Measurements from ENCODE around the gene GGACT.

The GGACT gene

DNA sequence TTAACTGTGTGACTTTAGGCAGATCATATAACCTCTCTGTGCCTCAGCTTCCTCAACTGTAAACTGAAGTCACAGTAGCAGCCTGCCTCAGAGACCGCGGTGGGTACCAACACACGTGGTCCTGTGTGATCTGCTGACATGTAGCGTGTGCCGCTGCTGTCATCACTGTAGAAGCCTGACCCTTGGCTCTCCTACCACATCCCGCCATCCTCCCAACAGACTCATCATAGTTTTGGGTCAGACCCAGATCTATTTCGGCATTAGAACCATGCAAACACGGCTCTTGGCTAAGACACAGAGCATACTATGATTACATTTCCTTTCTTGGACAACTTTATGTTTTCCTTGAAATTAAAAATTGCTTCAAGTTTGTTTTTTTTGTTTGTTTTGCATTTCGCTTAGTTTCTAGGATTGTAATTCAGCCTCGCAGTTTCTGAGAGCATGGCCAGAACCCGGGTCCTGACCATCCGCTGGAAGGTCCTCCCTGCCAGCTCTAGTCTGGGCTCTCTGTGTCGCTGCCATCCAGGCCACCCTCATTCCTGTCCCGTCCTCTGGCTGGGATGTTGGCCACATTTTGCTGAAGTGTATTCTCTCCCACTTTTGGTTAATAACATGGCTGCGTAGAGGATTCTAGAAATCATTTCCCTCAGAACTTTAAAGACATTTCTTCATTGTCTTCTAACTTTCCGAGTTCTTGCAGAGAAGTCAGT, 53.0 kb downstream of the GGACT start:
- Histone ChIP-seq H3K27me3 (ENCODE audit: control insufficient read depth, insufficient read depth, low read length) (no peaks in the 10 kb centered on the region), H3K4me3 (ENCODE audit: low read depth, low read length) (no peak overlapping the region), H3K4me2 (ENCODE audit: low read length) (no peak overlapping the region), H3K9ac (no peak overlapping the region), H3K36me3 (ENCODE audit: control insufficient read depth, insufficient read depth, low read length) (no peaks in the 10 kb centered on the region), H2AFZ (no peak overlapping the region), H3K4me1 (no peaks in the 10 kb centered on the region), H3K27ac (no peak overlapping the region), H3K9me3 (ENCODE audit: control insufficient read depth, low read length) (no peaks in the 10 kb centered on the region), H3K79me2 (no peaks in the 10 kb centered on the region)
- TF ChIP-seq, protein P1, sequence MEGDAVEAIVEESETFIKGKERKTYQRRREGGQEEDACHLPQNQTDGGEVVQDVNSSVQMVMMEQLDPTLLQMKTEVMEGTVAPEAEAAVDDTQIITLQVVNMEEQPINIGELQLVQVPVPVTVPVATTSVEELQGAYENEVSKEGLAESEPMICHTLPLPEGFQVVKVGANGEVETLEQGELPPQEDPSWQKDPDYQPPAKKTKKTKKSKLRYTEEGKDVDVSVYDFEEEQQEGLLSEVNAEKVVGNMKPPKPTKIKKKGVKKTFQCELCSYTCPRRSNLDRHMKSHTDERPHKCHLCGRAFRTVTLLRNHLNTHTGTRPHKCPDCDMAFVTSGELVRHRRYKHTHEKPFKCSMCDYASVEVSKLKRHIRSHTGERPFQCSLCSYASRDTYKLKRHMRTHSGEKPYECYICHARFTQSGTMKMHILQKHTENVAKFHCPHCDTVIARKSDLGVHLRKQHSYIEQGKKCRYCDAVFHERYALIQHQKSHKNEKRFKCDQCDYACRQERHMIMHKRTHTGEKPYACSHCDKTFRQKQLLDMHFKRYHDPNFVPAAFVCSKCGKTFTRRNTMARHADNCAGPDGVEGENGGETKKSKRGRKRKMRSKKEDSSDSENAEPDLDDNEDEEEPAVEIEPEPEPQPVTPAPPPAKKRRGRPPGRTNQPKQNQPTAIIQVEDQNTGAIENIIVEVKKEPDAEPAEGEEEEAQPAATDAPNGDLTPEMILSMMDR (IDR thresholded peaks at IDR 0.05) = no peak

DNA sequence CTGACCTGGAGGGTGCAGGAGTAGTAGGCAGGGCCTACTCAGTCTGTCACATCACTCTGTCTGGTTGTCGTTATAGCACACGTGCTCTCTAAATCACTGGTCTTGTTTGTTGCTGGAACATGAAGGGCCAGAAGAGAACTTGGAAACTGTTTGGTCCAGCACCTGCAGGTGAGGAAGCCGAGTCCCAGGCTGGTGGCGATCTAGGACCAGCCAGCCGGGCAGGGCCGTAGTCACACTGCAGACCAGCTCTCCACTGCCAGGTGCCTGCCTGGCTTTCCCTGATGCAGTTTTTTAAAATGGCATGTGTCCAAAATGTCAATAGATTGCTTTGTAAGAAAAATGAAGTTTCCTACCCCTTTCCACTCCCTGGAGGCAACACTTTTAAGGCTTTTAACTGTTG, 53.7 kb downstream of the GGACT start:
- Histone ChIP-seq H3K9ac (no peak overlapping the region), H2AFZ (no peak overlapping the region), H3K79me2 (no peaks in the 10 kb centered on the region), H3K27me3 (ENCODE audit: control insufficient read depth, insufficient read depth, low read length) (no peaks in the 10 kb centered on the region), H3K9me3 (ENCODE audit: control insufficient read depth, low read length) (no peaks in the 10 kb centered on the region), H3K4me1 (no peaks in the 10 kb centered on the region), H3K36me3 (ENCODE audit: control insufficient read depth, insufficient read depth, low read length) (no peaks in the 10 kb centered on the region), H3K27ac (no peak overlapping the region), H3K4me3 (ENCODE audit: low read depth, low read length) (no peak overlapping the region), H3K4me2 (ENCODE audit: low read length) (no peak overlapping the region)
- TF ChIP-seq, protein P1 (IDR thresholded peaks at IDR 0.05) = no peak

DNA sequence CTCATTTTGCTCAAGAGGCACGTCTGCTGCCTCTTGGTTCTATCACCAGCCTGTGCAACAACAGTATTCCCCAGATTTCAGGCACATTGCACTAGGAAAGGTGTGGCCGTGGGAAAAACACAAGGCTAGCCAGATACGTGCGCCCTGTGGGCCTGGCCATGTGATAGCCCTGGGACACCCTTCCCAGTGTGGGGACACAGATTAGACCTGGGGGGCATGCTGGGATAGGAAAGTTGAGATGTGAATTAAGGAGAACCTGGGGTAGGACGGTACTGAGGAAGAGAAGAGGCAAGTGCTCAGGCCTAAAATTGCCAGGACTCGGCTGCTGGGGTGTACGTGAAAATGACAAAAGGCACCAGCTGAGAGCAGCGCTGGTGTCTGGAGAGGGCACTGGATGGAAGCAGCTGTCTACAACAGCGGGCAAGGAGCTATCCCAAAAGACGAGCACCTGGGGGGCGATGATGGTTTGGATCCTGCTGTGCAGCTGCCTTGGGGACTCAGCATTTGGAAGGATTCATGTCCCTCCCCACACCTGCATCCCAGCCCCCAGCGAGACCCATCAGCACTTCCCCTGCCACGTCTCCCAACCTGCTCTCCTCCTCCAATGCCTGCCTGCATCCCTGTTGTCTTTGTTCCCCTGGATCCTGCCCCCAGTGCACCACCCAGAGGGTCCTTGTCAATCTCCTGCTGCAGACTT, 54.3 kb downstream of the GGACT start:
- Histone ChIP-seq H3K27me3 (ENCODE audit: control insufficient read depth, insufficient read depth, low read length) (no peaks in the 10 kb centered on the region), H3K4me1 (no peaks in the 10 kb centered on the region), H3K27ac (no peak overlapping the region), H3K9me3 (ENCODE audit: control insufficient read depth, low read length) (no peaks in the 10 kb centered on the region), H3K36me3 (ENCODE audit: control insufficient read depth, insufficient read depth, low read length) (no peaks in the 10 kb centered on the region), H3K9ac (no peak overlapping the region), H3K79me2 (no peaks in the 10 kb centered on the region), H3K4me3 (ENCODE audit: low read depth, low read length) (no peak overlapping the region), H3K4me2 (ENCODE audit: low read length) (no peak overlapping the region), H2AFZ (no peak overlapping the region)
- TF ChIP-seq, protein P1 (IDR thresholded peaks at IDR 0.05) = no peak

DNA sequence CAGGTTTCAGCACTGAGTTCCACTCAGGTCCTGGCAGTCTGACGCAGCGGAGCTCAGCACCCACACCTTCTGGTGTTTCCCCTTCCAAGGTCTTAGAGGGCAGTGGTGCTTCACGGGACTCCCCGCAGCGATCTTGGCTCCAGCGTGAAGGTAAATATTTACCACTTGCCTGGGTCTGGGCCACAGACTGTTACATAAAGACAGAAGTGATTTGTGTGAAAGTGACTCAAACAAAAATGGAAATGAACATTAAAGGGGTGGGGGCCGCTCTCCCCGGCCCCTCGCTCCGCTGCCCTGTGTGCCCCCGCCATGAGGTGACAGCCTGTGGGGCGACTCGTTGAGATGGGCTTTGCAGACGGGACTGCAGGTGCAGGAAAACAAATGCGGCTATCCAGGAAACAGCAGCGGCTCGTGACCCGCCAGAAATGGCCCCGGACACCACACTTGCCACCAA, 55.0 kb downstream of the GGACT start:
- H2AFZ ChIP-seq = no peak overlapping the region
- H3K9me3 ChIP-seq (ENCODE audit: control insufficient read depth, low read length) = no peaks in the 10 kb centered on the region
- no peaks in the 10 kb centered on the region for H3K4me1 ChIP-seq
- H3K9ac ChIP-seq = no peak overlapping the region
- no peak overlapping the region for H3K4me3 ChIP-seq (ENCODE audit: low read depth, low read length)
- H3K4me2 ChIP-seq (ENCODE audit: low read length) = no peak overlapping the region
- TF ChIP-seq, protein P1 (IDR thresholded peaks at IDR 0.05) = no peak
- H3K27ac ChIP-seq = no peak overlapping the region
- no peaks in the 10 kb centered on the region for H3K27me3 ChIP-seq (ENCODE audit: control insufficient read depth, insufficient read depth, low read length)
- no peaks in the 10 kb centered on the region for H3K36me3 ChIP-seq (ENCODE audit: control insufficient read depth, insufficient read depth, low read length)
- no peaks in the 10 kb centered on the region for H3K79me2 ChIP-seq
